NCI-H526 (cell line): ENCODE measurements around the gene PDZK1IP1.
"Not testable (repeated sequence)": the region's sequence is repeated elsewhere in the genome, so short reads cannot be mapped to it uniquely, and the experiment has no call there.

Experiments used
- DNase-seq, 2 experiments: peaks; one replicate each; lab custom pipeline; 2025; lab: John Stamatoyannopoulos, UW

PDZK1IP1 gene

GRCh38 chr1:47223921-47224675, 34.3 kb upstream of the PDZK1IP1 start:
- DNase-seq = no peak

- no peak for DNase-seq
Measured at GRCh38 chr1:47223174-47223920, 33.5 kb upstream of the PDZK1IP1 start.

GRCh38 chr1:47222476-47222875, 32.6 kb upstream of the PDZK1IP1 start:
- no peak for DNase-seq

- DNase-seq = no peak
Measured at GRCh38 chr1:47219590-47220220, 29.9 kb upstream of the PDZK1IP1 start.

- DNase-seq = no peak
Measured at GRCh38 chr1:47219001-47219400, 29.2 kb upstream of the PDZK1IP1 start.

GRCh38 chr1:47216278-47217059, 26.6 kb upstream of the PDZK1IP1 start:
- DNase-seq = no peak

GRCh38 chr1:47215713-47216112, 25.9 kb upstream of the PDZK1IP1 start:
- no peak for DNase-seq

- DNase-seq = no peak
Measured at GRCh38 chr1:47214549-47214948, 24.7 kb upstream of the PDZK1IP1 start.

- DNase-seq = no peak
Measured at GRCh38 chr1:47213230-47213963, 23.6 kb upstream of the PDZK1IP1 start.

GRCh38 chr1:47212636-47213229, 22.9 kb upstream of the PDZK1IP1 start:
- DNase-seq = no peak

- no peak for DNase-seq
Measured at GRCh38 chr1:47211796-47212269, 22.0 kb upstream of the PDZK1IP1 start.

- no peak for DNase-seq
Measured at GRCh38 chr1:47210666-47211065, 20.8 kb upstream of the PDZK1IP1 start.

- no peak for DNase-seq
Measured at GRCh38 chr1:47209725-47210325, 20.0 kb upstream of the PDZK1IP1 start.

- no peak for DNase-seq
Measured at GRCh38 chr1:47209091-47209490, 19.3 kb upstream of the PDZK1IP1 start.

- no peak for DNase-seq
Measured at GRCh38 chr1:47208374-47208850, 18.6 kb upstream of the PDZK1IP1 start.

GRCh38 chr1:47207803-47208373, 18.1 kb upstream of the PDZK1IP1 start:
- no peak for DNase-seq

GRCh38 chr1:47205918-47206317, 16.1 kb upstream of the PDZK1IP1 start:
- no peak for DNase-seq

GRCh38 chr1:47203504-47203903, 13.7 kb upstream of the PDZK1IP1 start:
- DNase-seq = not testable (repeated sequence)

- DNase-seq = no peak
Measured at GRCh38 chr1:47201179-47201578, 11.3 kb upstream of the PDZK1IP1 start.

GRCh38 chr1:47198214-47198613, 8.4 kb upstream of the PDZK1IP1 start:
- DNase-seq = no peak
